Body of pancreas (tissue), 4 donors: Measurements from ENCODE around the gene LRCH1.

Experiments used
- POLR2A ChIP-seq, 3 donors: fragments of 450-650 bp; IDR thresholded peaks; one replicate each; pipeline ENCODE4 v1.6.1; 2016; ENCODE audit warnings: antibody characterized with exemption in 3 of 3, mild to moderate bottlenecking in 2 of 3
- TF ChIP-seq, protein P1 (sequence below), 7 experiments: fragments of 450-650 bp in 4 of 7; fragments of 200-600 bp in 3 of 7; sonication (generic) in 3 of 7; IDR thresholded peaks; one replicate each; pipeline ENCODE4 v1.5.1; 2016 to 2019; ENCODE audit warnings: antibody characterized with exemption in 7 of 7

DNA sequence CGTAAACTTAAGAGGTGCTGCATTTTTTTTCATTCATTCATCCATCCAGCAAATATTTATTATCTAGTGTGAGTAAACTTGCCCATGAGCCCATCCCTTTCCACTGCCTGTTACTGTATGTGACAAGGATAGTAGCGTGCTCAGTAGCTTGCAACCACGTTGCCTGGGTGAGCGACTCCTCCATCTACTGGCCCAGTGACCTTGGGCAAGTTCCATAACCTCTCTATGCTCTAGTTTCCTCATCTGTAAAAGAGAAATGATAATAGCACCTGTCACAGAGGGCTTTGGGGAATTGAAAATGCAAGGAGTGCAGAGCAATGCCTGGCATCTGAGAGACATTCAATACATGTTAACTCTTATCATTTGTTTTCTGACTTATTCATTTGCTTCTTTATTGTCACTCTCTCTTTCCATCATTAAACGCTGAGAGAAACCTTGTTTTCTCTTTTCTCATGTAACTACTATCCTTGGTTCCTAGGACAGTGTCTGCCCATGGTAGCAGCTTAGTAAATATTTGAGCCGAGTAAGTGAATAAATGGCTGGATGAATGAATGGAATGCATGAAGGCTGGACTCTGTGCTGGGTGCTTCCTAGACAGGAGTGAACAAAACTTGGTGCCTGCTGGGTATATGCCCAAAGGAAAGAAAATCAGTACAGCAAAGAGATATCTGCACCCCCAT lies 19.9 kb downstream of the LRCH1 start:
- TF ChIP-seq, protein P1, sequence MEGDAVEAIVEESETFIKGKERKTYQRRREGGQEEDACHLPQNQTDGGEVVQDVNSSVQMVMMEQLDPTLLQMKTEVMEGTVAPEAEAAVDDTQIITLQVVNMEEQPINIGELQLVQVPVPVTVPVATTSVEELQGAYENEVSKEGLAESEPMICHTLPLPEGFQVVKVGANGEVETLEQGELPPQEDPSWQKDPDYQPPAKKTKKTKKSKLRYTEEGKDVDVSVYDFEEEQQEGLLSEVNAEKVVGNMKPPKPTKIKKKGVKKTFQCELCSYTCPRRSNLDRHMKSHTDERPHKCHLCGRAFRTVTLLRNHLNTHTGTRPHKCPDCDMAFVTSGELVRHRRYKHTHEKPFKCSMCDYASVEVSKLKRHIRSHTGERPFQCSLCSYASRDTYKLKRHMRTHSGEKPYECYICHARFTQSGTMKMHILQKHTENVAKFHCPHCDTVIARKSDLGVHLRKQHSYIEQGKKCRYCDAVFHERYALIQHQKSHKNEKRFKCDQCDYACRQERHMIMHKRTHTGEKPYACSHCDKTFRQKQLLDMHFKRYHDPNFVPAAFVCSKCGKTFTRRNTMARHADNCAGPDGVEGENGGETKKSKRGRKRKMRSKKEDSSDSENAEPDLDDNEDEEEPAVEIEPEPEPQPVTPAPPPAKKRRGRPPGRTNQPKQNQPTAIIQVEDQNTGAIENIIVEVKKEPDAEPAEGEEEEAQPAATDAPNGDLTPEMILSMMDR (IDR thresholded peaks at IDR 0.05) = no peak
- no peak for TF ChIP-seq POLR2A (IDR thresholded peaks at IDR 0.05)
